Ishikawa (cell line): ENCODE measurements around the gene ARRB1.
A peak's percentile ranks its signal among the peaks of the same experiment; 100 is the strongest.

Experiments
- CEBPB ChIP-seq: IDR thresholded peaks from 2 replicates; pipeline ENCODE4 v1.6.1; 2012
- CREB1 ChIP-seq: IDR thresholded peaks from 2 replicates; pipeline ENCODE4 v1.6.1; 2012; ENCODE audit warnings: low read depth
- EGR1 ChIP-seq: IDR thresholded peaks from 2 replicates; pipeline ENCODE4 v1.6.1; 2012
- EP300 ChIP-seq: IDR thresholded peaks from 2 replicates; pipeline ENCODE4 v1.6.1; 2012; ENCODE audit warnings: borderline replicate concordance
- FOXM1 ChIP-seq: IDR thresholded peaks from 2 replicates; pipeline ENCODE4 v1.6.1; 2012; ENCODE audit warnings: low read depth, borderline replicate concordance
- MAX ChIP-seq: IDR thresholded peaks from 2 replicates; pipeline ENCODE4 v1.6.1; 2012
- NFIC ChIP-seq: IDR thresholded peaks from 2 replicates; pipeline ENCODE4 v1.6.1; 2012
- RAD21 ChIP-seq: IDR thresholded peaks from 2 replicates; pipeline ENCODE4 v1.6.1; 2012; ENCODE audit warnings: low read depth
- REST ChIP-seq: IDR thresholded peaks from 2 replicates; pipeline ENCODE4 v1.6.1; 2012; ENCODE audit warnings: low read depth, mild to moderate bottlenecking
- TAF1 ChIP-seq: IDR thresholded peaks from 2 replicates; pipeline ENCODE4 v1.6.1; 2012; ENCODE audit warnings: low read depth, mild to moderate bottlenecking
- TCF12 ChIP-seq: IDR thresholded peaks from 2 replicates; pipeline ENCODE4 v1.6.1; 2012; ENCODE audit warnings: low read depth
- TEAD4 ChIP-seq: IDR thresholded peaks from 2 replicates; pipeline ENCODE4 v1.6.1; 2012
- USF1 ChIP-seq: IDR thresholded peaks from 2 replicates; pipeline ENCODE4 v1.6.1; 2012
- YY1 ChIP-seq: IDR thresholded peaks from 2 replicates; pipeline ENCODE4 v1.6.1; 2012; ENCODE audit warnings: low read depth
- ZBTB7A ChIP-seq: IDR thresholded peaks from 2 replicates; pipeline ENCODE4 v1.6.1; 2012; ENCODE audit warnings: low read depth

Gene ARRB1

GRCh38 chr11:75350743-75351540, 519 bp downstream of the ARRB1 start:
- TF ChIP-seq ZBTB7A (0 out of 2 replicates have a peak, but pooled peaks have one; percentile 57), TEAD4 (no peak), TCF12 (no peak), YY1 (no peak), MAX (peak; percentile 73)

- TF ChIP-seq USF1 = no peak
- no peak for TF ChIP-seq CREB1
- no peak; the same call in 1 of the 2 replicates for TF ChIP-seq ZBTB7A
- no peak for TF ChIP-seq RAD21
- no peak for TF ChIP-seq MAX
- TF ChIP-seq EGR1 = no peak
- no peak for TF ChIP-seq TEAD4
- no peak for TF ChIP-seq FOXM1
- TF ChIP-seq REST = no peak
- TF ChIP-seq NFIC = no peak
- TF ChIP-seq EP300 = no peak
- no peak for TF ChIP-seq CEBPB
- TF ChIP-seq YY1 = no peak
- TF ChIP-seq TCF12 = no peak
- no peak for TF ChIP-seq TAF1
These were observed 1.2 kb downstream of the ARRB1 start for GRCh38 chr11:75350122-75350742.

GRCh38 chr11:75349521-75350116, 1.8 kb downstream of the ARRB1 start:
- TF ChIP-seq TCF12 (no peak), TEAD4 (no peak), EP300 (no peak), CEBPB (no peak), MAX (no peak), USF1 (no peak), ZBTB7A (no peak), TAF1 (no peak), YY1 (no peak), EGR1 (no peak), REST (no peak), RAD21 (no peak), CREB1 (no peak)

GRCh38 chr11:75347781-75348566, 3.5 kb downstream of the ARRB1 start:
- no peak for TF ChIP-seq EP300
- no peak for TF ChIP-seq CREB1
- TF ChIP-seq YY1 = no peak
- TF ChIP-seq RAD21 = no peak
- TF ChIP-seq MAX = no peak
- no peak for TF ChIP-seq TAF1
- no peak for TF ChIP-seq TCF12
- no peak for TF ChIP-seq REST
- no peak for TF ChIP-seq TEAD4
- no peak for TF ChIP-seq USF1
- no peak; the same call in 1 of the 2 replicates for TF ChIP-seq NFIC
- no peak for TF ChIP-seq ZBTB7A
